DND-41 (cell line): ENCODE data around the gene CCDC85C.

Experiments used
- ATAC-seq: fragments of 200-7000 bp; cut with Tn5 transposase; 3 replicates; pipeline ENCODE4 v1.9.1; 2021; ENCODE audit warnings: low read depth; ENCODE audit not compliant: insufficient read depth
- DNase-seq: peaks from one replicate; pipeline ENCODE4 v3.0.0-alpha.2; 2020
- H2AFZ ChIP-seq: 2 replicates; pipeline ENCODE4 v1.6.0; 2012; ENCODE audit warnings: low read depth, low read length
- H3K27ac ChIP-seq: 2 replicates; pipeline ENCODE4 v1.5.1; 2012; ENCODE audit warnings: low read length, inconsistent platforms
- H3K27me3 ChIP-seq: fragments of 200-600 bp; sonication (generic); 2 replicates; pipeline ENCODE4 v1.6.0; 2012; ENCODE audit warnings: low read length, mild to moderate bottlenecking, inconsistent platforms; ENCODE audit not compliant: insufficient read depth, poor library complexity
- H3K36me3 ChIP-seq: 2 replicates; pipeline ENCODE4 v1.5.1; 2012; ENCODE audit warnings: low read length, inconsistent platforms; ENCODE audit not compliant: insufficient read depth
- H3K4me1 ChIP-seq: 2 replicates; pipeline ENCODE4 v1.5.1; 2012; ENCODE audit warnings: mild to moderate bottlenecking, low read length; ENCODE audit not compliant: insufficient read depth
- H3K4me2 ChIP-seq: 2 replicates; pipeline ENCODE4 v1.6.0; 2012; ENCODE audit warnings: mild to moderate bottlenecking, moderate library complexity, low read length, inconsistent platforms; ENCODE audit not compliant: insufficient read depth
- H3K4me3 ChIP-seq, 2 experiments: fragments of 200-600 bp in 1 of 2; shearing (Covaris generic) in 1 of 2; 2 replicates each; pipeline ENCODE4 v1.5.1; 2012 to 2016; ENCODE audit warnings: inconsistent platforms in 2 of 2, low read length in 2 of 2, mild to moderate bottlenecking in 2 of 2, low read depth in 1 of 2, moderate library complexity in 1 of 2
- H3K79me2 ChIP-seq: 2 replicates; pipeline ENCODE4 v1.6.0; 2012; ENCODE audit warnings: low read length, inconsistent platforms; ENCODE audit not compliant: insufficient read depth
- H3K9ac ChIP-seq: 2 replicates; pipeline ENCODE4 v1.6.0; 2012; ENCODE audit warnings: low read depth, mild to moderate bottlenecking, inconsistent platforms, low read length, moderate library complexity
- H3K9me3 ChIP-seq: 2 replicates; pipeline ENCODE4 v1.5.1; 2012; ENCODE audit warnings: low read length, moderate library complexity, mild to moderate bottlenecking, inconsistent platforms; ENCODE audit not compliant: insufficient read depth, severe bottlenecking
- H4K20me1 ChIP-seq: 2 replicates; pipeline ENCODE4 v1.6.0; 2012; ENCODE audit warnings: low read length; ENCODE audit not compliant: insufficient read depth
- CTCF ChIP-seq: IDR thresholded peaks from 2 replicates; pipeline ENCODE4 v1.5.1; 2012; ENCODE audit warnings: borderline replicate concordance, low read length, moderate library complexity, mild to moderate bottlenecking; ENCODE audit not compliant: poor library complexity, severe bottlenecking; ENCODE audit errors: extremely low read depth
- EZH2 ChIP-seq: IDR thresholded peaks from 3 replicates; pipeline ENCODE4 v1.6.1; 2012; ENCODE audit warnings: borderline replicate concordance, low read depth, mild to moderate bottlenecking, moderate library complexity, low read length, inconsistent platforms; ENCODE audit not compliant: severe bottlenecking

The CCDC85C gene

GRCh38 chr14:99535448-99535847, 68.6 kb downstream of the CCDC85C start:
- Histone ChIP-seq H3K4me3 (no peak overlapping the region), H3K36me3 (no peaks in the 10 kb centered on the region), H3K9ac (no peak overlapping the region), H4K20me1 (peaks cover 54% of the 10 kb centered on the region), H3K4me1 (no peaks in the 10 kb centered on the region), H3K79me2 (0 out of 2 replicates have a peak, but pooled peaks cover 3% of the 10 kb centered on the region), H2AFZ (no peak overlapping the region), H3K27me3 (no peaks in the 10 kb centered on the region), H3K9me3 (no peaks in the 10 kb centered on the region), H3K27ac (no peak overlapping the region), H3K4me2 (no peak overlapping the region)
- DNase-seq (no peak), ATAC-seq (no peak)
- TF ChIP-seq CTCF: no peak
- TF ChIP-seq EZH2: no peak

- no peak for DNase-seq
- H3K9ac ChIP-seq: no peak overlapping the region
- H2AFZ ChIP-seq: no peak overlapping the region
- no peaks in the 10 kb centered on the region for H3K36me3 ChIP-seq
- 0 out of 2 replicates have a peak, but pooled peaks cover 3% of the 10 kb centered on the region for H3K79me2 ChIP-seq
- no peak overlapping the region for H3K4me2 ChIP-seq
- no peaks in the 10 kb centered on the region for H3K4me1 ChIP-seq
- TF ChIP-seq CTCF (no peak), EZH2 (no peak)
- ATAC-seq: no peak
- H3K9me3 ChIP-seq: no peaks in the 10 kb centered on the region
- no peak overlapping the region for H3K4me3 ChIP-seq
- H4K20me1 ChIP-seq: peaks cover 50% of the 10 kb centered on the region
- H3K27me3 ChIP-seq: no peaks in the 10 kb centered on the region
- no peak overlapping the region for H3K27ac ChIP-seq
Measured at GRCh38 chr14:99534863-99535262, 69.1 kb downstream of the CCDC85C start.

GRCh38 chr14:99534333-99534732, 69.7 kb downstream of the CCDC85C start:
- Histone ChIP-seq H4K20me1 (peaks cover 50% of the 10 kb centered on the region), H3K4me3 (no peak overlapping the region), H3K9me3 (no peaks in the 10 kb centered on the region), H2AFZ (no peak overlapping the region), H3K27ac (no peak overlapping the region), H3K79me2 (0 out of 2 replicates have a peak, but pooled peaks cover 3% of the 10 kb centered on the region), H3K4me1 (no peaks in the 10 kb centered on the region), H3K9ac (no peak overlapping the region), H3K27me3 (no peaks in the 10 kb centered on the region), H3K36me3 (no peaks in the 10 kb centered on the region), H3K4me2 (no peak overlapping the region)
- DNase-seq: no peak
- ATAC-seq: no peak
- no peak for TF ChIP-seq EZH2
- TF ChIP-seq CTCF: no peak

- no peaks in the 10 kb centered on the region for H3K79me2 ChIP-seq
- no peaks in the 10 kb centered on the region for H3K9me3 ChIP-seq
- H3K9ac ChIP-seq: no peak overlapping the region
- no peaks in the 10 kb centered on the region for H3K4me1 ChIP-seq
- H2AFZ ChIP-seq: no peak overlapping the region
- no peak for ATAC-seq
- no peak for TF ChIP-seq EZH2
- TF ChIP-seq CTCF: no peak
- H3K36me3 ChIP-seq: no peaks in the 10 kb centered on the region
- H3K4me2 ChIP-seq: no peak overlapping the region
- peaks cover 39% of the 10 kb centered on the region for H4K20me1 ChIP-seq
- no peak for DNase-seq
- H3K4me3 ChIP-seq: no peak overlapping the region
- H3K27me3 ChIP-seq: no peaks in the 10 kb centered on the region
- H3K27ac ChIP-seq: no peak overlapping the region
Measured at GRCh38 chr14:99532310-99532709, 71.7 kb downstream of the CCDC85C start.
